HUDEP-2 (cell line): Measurements from ENCODE around the gene IGDCC3.
A peak's percentile ranks its signal among the peaks of the same experiment; 100 is the strongest.
"Not testable (repeated sequence)": the region's sequence is repeated elsewhere in the genome, so short reads cannot be mapped to it uniquely, and the experiment has no call there.

Experiments
- DNase-seq, 76 experiments: peaks; one replicate each; lab custom pipeline; 2025; ENCODE audit not compliant: unreplicated experiment in 76 of 76; lab: John Stamatoyannopoulos, UW

Gene IGDCC3

GRCh38 chr15:65408324-65409035 is 30.7 kb upstream of the IGDCC3 start:
- no peak for DNase-seq

DNA sequence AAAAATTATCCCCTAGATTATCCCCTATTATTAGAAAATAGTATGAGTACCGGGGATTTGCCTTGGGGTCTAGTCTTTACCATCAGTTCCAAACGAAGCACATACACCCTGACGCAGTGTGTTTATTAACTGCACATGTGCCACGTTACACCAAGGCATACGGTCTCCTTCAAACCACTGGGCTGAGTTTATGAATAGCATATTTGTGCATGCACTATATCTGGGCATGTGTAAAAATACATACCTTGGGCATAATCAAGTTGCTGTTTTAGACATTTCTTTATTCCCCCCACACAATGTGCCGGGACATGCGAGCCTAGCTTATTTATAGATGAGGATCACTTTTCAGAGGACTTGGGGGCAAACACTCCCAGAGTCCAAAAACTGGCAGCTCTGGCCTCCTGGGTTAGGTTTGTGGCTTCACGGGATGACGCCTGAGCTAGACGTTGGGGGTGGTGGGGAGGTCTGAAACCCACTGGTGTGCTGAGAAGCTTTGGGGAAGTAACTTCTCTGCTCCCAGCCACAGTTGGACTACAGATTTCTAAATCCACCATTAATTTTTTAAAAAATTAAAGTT is 28.7 kb upstream of the IGDCC3 start:
- no peak for DNase-seq

- no peak for DNase-seq
These were observed 28.1 kb upstream of the IGDCC3 start for GRCh38 chr15:65405791-65406423.

DNA sequence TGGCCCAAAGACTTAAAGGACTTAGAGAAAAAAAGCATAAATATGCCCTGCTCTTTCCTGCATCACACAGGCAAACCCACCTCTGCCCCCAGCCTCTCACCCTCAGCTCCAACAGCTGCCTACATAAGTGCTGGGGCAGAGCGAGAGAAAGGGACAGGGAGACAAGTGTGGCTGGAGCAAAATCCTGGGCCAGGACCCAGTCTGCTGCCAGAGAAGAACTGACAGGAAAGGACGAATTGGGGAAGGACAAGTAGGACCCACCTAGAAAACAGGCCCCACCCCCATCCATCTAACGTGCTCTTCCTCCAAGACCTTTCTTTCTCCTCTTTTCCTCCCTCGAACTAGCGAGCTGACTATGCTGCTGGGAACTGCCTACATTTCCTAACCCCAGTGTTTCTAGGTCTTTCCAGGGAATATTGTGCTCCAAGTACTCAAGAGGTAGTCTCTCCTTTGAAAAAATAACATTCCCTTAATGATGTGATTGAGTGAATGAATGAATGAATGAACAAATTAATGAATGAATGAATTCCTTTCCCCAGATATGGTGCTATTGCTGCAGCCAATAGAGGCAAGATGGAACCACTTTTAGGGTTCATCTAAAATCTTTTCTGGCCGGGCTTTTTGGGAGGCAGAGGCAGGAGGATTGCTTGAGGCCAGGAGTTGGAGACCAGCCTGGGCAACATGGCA is 26.5 kb upstream of the IGDCC3 start:
- DNase-seq = no peak

- DNase-seq = peak in 2 of 76 experiments; percentile 8 to 12
These were observed 25.2 kb upstream of the IGDCC3 start for GRCh38 chr15:65402961-65403360.

DNA sequence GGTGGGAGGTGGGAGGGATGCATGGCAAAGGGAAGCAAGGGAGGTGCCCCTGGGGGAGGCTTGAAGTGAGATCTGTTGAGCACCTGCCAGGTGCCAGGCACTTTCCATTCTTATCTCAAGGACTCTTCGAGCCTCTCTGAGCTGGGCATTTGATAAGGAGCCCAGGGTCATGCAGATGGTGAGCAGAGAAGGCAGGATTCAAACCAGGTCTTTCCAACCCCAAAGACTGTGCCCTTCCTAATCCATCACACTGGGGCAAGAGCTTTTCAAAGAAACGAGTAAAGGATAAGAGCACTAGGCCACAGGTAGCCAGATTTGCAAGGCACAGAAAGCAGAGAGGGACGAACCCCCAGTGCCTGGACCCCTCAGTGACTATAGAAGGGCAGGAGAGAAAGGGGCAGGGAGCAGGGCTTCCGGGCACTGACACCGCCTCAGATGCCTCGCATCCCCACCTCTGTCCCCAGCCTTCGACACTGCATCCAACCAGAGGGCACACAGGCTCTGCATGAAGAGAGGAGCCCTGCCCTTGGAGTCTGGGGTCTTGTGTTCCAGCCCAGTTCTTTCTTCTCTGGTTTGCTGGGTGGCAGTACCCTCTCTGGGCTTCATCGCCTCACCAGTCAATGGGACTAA is 23.9 kb upstream of the IGDCC3 start:
- DNase-seq = peak in 1 of 76 experiments; percentile 45

- peak in 57 of 76 experiments; percentile 5 to 71 (median 35) for DNase-seq
These were observed 23.2 kb upstream of the IGDCC3 start for GRCh38 chr15:65400760-65401610.

DNA sequence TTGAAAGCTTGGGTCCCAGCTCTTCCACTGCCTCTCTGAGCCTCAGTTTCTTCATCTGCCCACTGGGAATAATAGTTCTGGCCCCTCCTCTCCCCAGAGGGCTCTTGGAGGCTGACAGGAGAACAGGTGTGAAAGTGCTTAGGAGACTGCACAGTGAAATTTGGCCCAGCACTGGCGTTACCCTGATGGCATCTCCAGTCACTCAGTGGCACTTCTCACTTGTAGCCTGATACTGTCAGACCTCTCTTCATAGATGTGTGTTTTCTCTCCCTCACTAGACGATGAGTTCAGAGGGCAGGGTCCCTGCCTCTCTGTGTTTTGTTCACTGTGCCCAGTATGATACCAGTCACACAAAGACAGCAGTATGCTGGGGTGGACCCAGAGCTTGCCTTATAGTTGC is 22.2 kb upstream of the IGDCC3 start:
- no peak for DNase-seq

GRCh38 chr15:65399001-65399706 is 21.4 kb upstream of the IGDCC3 start:
- DNase-seq = no peak

DNA sequence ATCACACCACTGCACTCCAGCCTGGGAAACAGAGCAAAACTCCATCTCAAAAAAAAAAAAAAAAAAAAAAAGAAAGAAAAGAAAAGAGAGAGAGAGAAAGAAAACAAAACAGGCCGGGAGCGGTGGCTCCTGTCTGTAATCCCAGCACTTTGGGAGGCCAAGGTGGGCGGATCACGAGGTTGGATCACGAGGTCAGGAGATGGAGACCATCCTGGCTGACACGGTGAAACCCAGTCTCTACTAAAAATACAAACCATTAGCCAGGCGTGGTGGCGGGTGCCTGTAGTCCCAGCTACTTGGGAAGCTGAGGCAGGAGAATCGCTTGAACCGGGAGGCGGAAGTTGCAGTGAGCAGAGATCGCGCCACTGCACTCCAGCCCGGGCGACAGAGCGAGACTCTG is 20.7 kb upstream of the IGDCC3 start:
- DNase-seq = not testable (repeated sequence)

DNA sequence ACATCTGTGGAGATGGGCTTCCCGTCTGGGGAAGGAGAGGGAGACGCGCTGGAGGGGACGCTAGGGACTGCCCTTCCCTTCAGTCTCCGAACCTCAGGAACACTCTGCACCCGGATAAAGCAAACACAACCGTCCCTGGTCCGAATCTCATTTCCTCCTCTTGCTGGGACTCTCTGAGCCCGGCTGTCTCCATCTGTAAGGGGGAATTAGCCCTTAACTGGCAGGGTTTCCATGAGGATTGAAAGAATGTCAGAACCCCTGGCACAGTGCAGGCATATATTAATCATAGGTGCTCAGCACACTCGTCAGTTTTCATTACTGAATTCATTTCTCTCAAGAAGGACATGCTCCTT is 19.1 kb upstream of the IGDCC3 start:
- no peak for DNase-seq

GRCh38 chr15:65396283-65396964 is 18.6 kb upstream of the IGDCC3 start:
- no peak for DNase-seq

DNA sequence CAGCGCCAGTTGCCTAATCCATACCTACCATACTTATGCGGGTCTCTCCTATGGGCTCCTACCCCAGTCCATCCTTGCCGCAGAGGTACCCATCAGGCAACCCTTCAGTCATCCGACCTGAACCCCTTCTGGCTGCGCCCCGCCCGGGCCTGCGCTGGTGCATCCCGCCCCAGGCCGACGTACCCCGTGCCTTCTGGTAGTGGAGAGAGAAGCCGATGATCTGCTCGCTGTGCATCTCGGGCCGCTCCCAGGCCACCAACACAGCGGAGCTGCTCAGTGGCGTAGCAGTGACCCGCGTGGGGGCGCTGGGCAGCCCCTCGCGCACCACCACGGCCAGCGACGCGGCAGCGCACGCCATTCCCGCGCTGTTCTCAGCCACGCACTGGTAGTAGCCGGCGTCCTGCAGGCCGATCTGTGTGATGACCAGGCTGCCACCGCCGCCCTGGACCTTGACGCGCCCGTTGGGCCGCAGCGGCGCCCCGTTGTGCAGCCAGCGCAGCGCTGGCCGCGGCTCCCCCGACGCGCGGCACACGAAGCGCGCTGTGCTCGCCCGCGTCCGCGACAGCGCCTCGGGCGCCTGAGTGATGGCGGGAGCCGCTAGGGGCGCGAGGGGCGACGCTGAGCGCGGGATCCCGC is 17.9 kb upstream of the IGDCC3 start:
- DNase-seq = no peak

GRCh38 chr15:65394936-65395335 is 17.1 kb upstream of the IGDCC3 start:
- DNase-seq = no peak

- DNase-seq = no peak
These were observed 16.5 kb upstream of the IGDCC3 start for GRCh38 chr15:65394280-65394789.

DNA sequence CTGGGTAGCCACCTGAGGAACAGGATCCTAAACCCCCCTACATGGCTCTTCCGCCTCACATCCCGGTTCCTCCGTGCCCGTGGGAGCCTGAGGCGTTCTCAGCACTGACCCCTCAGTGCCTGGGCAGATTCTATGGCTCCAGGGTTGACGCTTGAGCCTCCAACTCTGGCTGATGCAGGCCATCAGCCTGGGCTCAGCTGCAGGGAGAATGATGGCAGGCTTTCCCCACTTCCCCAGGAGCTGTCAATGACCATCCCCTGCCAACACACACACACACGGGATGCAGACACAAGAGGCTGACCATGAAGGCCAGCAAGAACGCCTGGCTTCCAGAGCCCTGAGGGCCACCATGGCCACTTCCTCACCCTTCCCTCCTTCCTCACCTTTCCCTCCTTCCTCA is 15.8 kb upstream of the IGDCC3 start:
- DNase-seq = no peak

DNA sequence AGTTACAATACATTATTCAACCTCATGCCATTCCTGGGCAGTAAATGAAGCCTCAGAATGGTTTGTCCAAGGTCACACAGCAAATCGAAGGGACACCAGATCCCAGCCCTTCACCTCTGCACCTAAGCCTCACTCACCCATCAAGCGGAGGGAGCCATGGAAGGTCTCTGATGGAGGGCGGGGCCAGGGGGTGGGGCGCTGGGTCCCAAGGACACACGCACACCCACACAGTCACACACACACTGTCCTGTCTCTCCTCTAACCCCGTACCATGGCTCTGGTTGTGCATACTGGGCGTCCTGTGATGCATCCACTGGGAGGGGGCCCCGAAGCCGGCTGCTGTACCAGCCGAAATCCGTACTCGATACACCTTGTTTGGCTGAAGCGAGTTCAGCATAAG is 15.3 kb upstream of the IGDCC3 start:
- DNase-seq = no peak

GRCh38 chr15:65392368-65392767 is 14.6 kb upstream of the IGDCC3 start:
- DNase-seq = no peak
